Smooth muscle cell (in vitro differentiated cells): ENCODE measurements around the gene IRAK2. TPM values are rescaled to one million over a fixed set of nuclear protein-coding genes. Genes with fewer than 3 reads are reported as not detected.
"Not testable (repeated sequence)": the region's sequence is repeated elsewhere in the genome, so short reads cannot be mapped to it uniquely, and the experiment has no call there.

Experiments used
- DNase-seq: peaks from one replicate; lab custom pipeline; 2025; ENCODE audit not compliant: unreplicated experiment; lab: John Stamatoyannopoulos, UW
- H2AFZ ChIP-seq: fragments of 200-600 bp; sonication (generic); 2 replicates; pipeline ENCODE4 v1.6.0; 2016; ENCODE audit warnings: antibody characterized with exemption, low read depth, mild to moderate bottlenecking
- H3F3A ChIP-seq: fragments of 200-600 bp; sonication (generic); 2 replicates; pipeline ENCODE4 v1.6.0; 2017; ENCODE audit warnings: antibody characterized with exemption, low read depth
- H3K27ac ChIP-seq: fragments of 200-600 bp; sonication (generic); 2 replicates; pipeline ENCODE4 v1.5.1; 2016; ENCODE audit warnings: low read depth, mild to moderate bottlenecking
- H3K27me3 ChIP-seq: fragments of 200-600 bp; sonication (generic); 2 replicates; pipeline ENCODE4 v1.6.1; 2016; ENCODE audit warnings: low read depth, mild to moderate bottlenecking
- H3K36me3 ChIP-seq: fragments of 200-600 bp; sonication (generic); 2 replicates; pipeline ENCODE4 v1.5.1; 2016; ENCODE audit warnings: low read depth
- H3K4me1 ChIP-seq: fragments of 200-600 bp; sonication (generic); 2 replicates; pipeline ENCODE4 v1.5.1; 2016; ENCODE audit warnings: low read depth
- H3K4me2 ChIP-seq: fragments of 200-600 bp; sonication (generic); 2 replicates; pipeline ENCODE4 v1.6.0; 2016; ENCODE audit warnings: mild to moderate bottlenecking
- H3K4me3 ChIP-seq: fragments of 200-600 bp; sonication (generic); 2 replicates; pipeline ENCODE4 v1.5.1; 2016; ENCODE audit warnings: mild to moderate bottlenecking
- H3K79me2 ChIP-seq: fragments of 200-600 bp; sonication (generic); 2 replicates; pipeline ENCODE4 v1.6.0; 2016; ENCODE audit warnings: low read depth, mild to moderate bottlenecking
- H3K9ac ChIP-seq: fragments of 200-600 bp; sonication (generic); 2 replicates; pipeline ENCODE4 v1.6.0; 2016; ENCODE audit warnings: low read depth
- H3K9me3 ChIP-seq: fragments of 200-600 bp; sonication (generic); replicated peaks from 2 replicates; pipeline ENCODE4 v1.5.1; 2016; ENCODE audit warnings: low read depth
- H4K20me1 ChIP-seq: fragments of 200-600 bp; sonication (generic); 2 replicates; pipeline ENCODE4 v1.6.0; 2016; ENCODE audit warnings: low read depth
- CTCF ChIP-seq: fragments of 200-600 bp; sonication (generic); IDR thresholded peaks from 2 replicates; pipeline ENCODE4 v1.5.1; 2017; ENCODE audit warnings: borderline replicate concordance, mild to moderate bottlenecking, antibody characterized with exemption; ENCODE audit not compliant: insufficient read depth, poor library complexity, severe bottlenecking
- WGBS: methylation state at CpG from one replicate; pipeline ENCODE4 v1.1.7; 2016; ENCODE audit warnings: low lambda C conversion rate; 5-methylcytosine and 5-hydroxymethylcytosine counted together
- polyA plus RNA-seq: library from polyadenylated mRNA; unstranded; fragments of >200 nt; fragmentation: Nextera tagmentation; extraction: Ambion mirVana; gene quantifications from 2 replicates; pipeline ENCODE4 v1.2.1, GENCODE V29; 2016
- total RNA-seq: library from RNA; depleted of rRNA; stranded (reverse); fragments of >200 nt; gene quantifications from 2 replicates; pipeline ENCODE4 v1.2.3, GENCODE V29; 2014

IRAK2 gene
- total and polyA plus RNA-seq, 2 experiments from 2014 or later = 3.3 to 3.4 TPM

DNA sequence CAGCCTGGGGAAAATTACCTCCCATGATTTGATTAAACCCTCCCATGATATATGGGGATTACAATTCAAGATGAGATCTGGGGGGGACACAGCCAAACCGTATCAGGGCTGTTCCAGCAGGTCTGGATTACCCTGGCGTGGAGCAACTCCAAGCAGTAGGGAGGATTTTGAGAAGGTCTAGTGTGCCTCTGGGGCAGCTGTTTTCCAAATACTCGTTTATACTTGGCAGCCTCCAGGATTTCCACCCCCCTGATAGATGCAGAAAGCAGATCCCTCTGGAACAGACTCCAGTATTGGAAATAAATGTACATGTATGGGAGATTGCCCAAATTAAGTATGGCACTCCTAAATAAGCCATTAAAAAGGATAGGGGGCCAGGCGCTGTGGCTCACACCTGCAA, 7.7 kb upstream of the IRAK2 start:
- Histone ChIP-seq H3K36me3 (no peaks in the 10 kb centered on the region), H3K9ac (no peak overlapping the region), H4K20me1 (no peaks in the 10 kb centered on the region), H3K4me1 (no peaks in the 10 kb centered on the region), H3K4me2 (no peak overlapping the region), H3K27me3 (no peaks in the 10 kb centered on the region), H3K9me3 (no peaks in the 10 kb centered on the region), H3K4me3 (no peak overlapping the region), H3F3A (no peaks in the 10 kb centered on the region), H3K79me2 (no peaks in the 10 kb centered on the region), H2AFZ (no peak overlapping the region), H3K27ac (no peak overlapping the region)
- no peak for TF ChIP-seq CTCF
- 92% methylated on average over 4 of the region's 4 CpGs for WGBS
- no peak for DNase-seq

- not testable (repeated sequence) for H2AFZ ChIP-seq, DNase-seq
- 99% methylated on average over 6 of the region's 6 CpGs for WGBS
Observed at GRCh38 chr3:10158555-10158954, 6.2 kb upstream of the IRAK2 start.

DNA sequence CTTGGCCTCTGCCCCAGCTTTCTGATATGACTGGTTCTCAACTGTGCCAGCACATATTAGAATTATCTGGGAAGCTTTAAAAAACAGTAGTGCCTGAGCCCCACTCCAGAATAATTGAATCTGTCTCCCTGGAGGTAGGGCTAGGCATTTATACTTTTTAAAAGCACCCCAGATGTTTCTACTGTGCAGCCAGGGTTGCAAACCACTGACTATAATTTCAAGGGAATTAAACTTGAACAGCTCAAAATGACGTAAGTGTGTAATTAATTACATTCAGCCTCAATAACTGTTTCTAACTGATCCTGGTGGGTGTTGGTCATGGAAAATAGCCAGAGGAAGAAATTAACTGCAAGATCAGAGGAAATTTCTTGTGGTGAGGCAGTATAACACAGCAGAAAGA, 4.4 kb upstream of the IRAK2 start:
- 70% methylated on average over 1 of the region's 1 CpG for WGBS
- H3K9me3 ChIP-seq = no peaks in the 10 kb centered on the region
- no peak overlapping the region for H3K4me2 ChIP-seq

More at GRCh38 chr3:10158555-10158954, 6.2 kb upstream of the IRAK2 start:
- H3K79me2 ChIP-seq, H3K9me3 ChIP-seq, H4K20me1 ChIP-seq, H3F3A ChIP-seq, H3K4me1 ChIP-seq, H3K27ac ChIP-seq, H3K4me2 ChIP-seq, H3K36me3 ChIP-seq, H3K27me3 ChIP-seq, H3K9ac ChIP-seq, H3K4me3 ChIP-seq: not testable (repeated sequence)

DNA sequence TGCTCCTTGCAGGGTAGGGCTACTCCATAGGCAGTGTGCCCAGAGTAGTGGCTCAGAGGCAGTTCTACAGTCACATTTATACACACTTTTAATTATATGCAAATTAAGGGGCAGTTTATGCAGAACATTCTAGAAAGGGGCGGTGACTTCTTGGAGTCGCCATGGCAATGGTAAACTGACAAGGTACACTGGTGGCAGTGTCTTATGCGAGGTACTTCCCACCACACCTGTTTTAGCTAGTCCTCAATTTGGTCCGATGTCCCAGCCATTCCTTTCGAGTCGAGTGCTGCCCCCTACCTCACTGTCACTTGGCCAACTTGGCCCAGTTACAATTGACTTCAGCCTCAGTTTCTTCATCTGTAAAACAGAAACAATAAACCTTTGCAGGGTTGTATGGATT, 3.8 kb upstream of the IRAK2 start:
- no peaks in the 10 kb centered on the region for H3K79me2 ChIP-seq
- H3K9ac ChIP-seq = no peak overlapping the region
- H3K9me3 ChIP-seq = no peaks in the 10 kb centered on the region
- no peak overlapping the region for H3K27ac ChIP-seq
- no peak overlapping the region for H3K4me2 ChIP-seq
- H4K20me1 ChIP-seq = no peaks in the 10 kb centered on the region
- H3K36me3 ChIP-seq = no peaks in the 10 kb centered on the region
- no peak for TF ChIP-seq CTCF
- H3K4me3 ChIP-seq = no peak overlapping the region
- H3K4me1 ChIP-seq = no peaks in the 10 kb centered on the region
- no peak overlapping the region for H2AFZ ChIP-seq
- WGBS = 77% methylated on average over 6 of the region's 6 CpGs
- DNase-seq = no peak
- peaks cover 1% of the 10 kb centered on the region for H3F3A ChIP-seq
- no peaks in the 10 kb centered on the region for H3K27me3 ChIP-seq

More for the DNA sequence above, 4.4 kb upstream of the IRAK2 start:
- Histone ChIP-seq H3K27me3 (no peaks in the 10 kb centered on the region), H3K4me1 (no peaks in the 10 kb centered on the region), H3K4me3 (no peak overlapping the region), H3K9ac (no peak overlapping the region), H3K36me3 (no peaks in the 10 kb centered on the region), H3F3A (no peaks in the 10 kb centered on the region), H4K20me1 (no peaks in the 10 kb centered on the region), H2AFZ (no peak overlapping the region), H3K79me2 (no peaks in the 10 kb centered on the region), H3K27ac (no peak overlapping the region)
- no peak for DNase-seq
- TF ChIP-seq CTCF = no peak
